HepG2 (cell line): ENCODE data around the gene ZNF629. TPM values are rescaled to one million over a fixed set of nuclear protein-coding genes. Genes with fewer than 3 reads are reported as not detected.

Experiments used
- ATAC-seq: fragments of 200-7000 bp; cut with Tn5 transposase; 3 replicates; pipeline ENCODE4 v1.9.1; 2020; ENCODE audit warnings: mild to moderate bottlenecking, moderate library complexity
- BruUV-seq: library from RNA; stranded (reverse); fragments of 400-500 nt; replicated peaks from 2 replicates; lab custom pipeline; 2021; lab: Mats Ljungman, UMichigan
- CTCF ChIA-PET: fragments of 300-600 bp; formaldehyde crosslinking; extraction: SDS; loops from one replicate; lab custom pipeline; 2021; ENCODE audit warnings: low total read pairs, inconsistent platforms, low intra/inter-chr PET ratio; lab: Yijun Ruan, JAX
- POLR2A ChIA-PET: fragments of 350-600 bp; sonication (Branson Sonifier 250); formaldehyde crosslinking; loops from one replicate; lab custom pipeline; 2020; ENCODE audit warnings: antibody characterized with exemption, inconsistent platforms; lab: Yijun Ruan, JAX
- DNase-seq: peaks from one replicate; pipeline ENCODE4 v3.0.0-alpha.2; 2015; ENCODE audit warnings: low spot score
- FAIRE-seq: peaks from 3 replicates; lab custom pipeline; 2011; peaks lifted over from hg19 to GRCh38; lab: Jason Lieb, UNC
- H2AFZ ChIP-seq: one replicate; pipeline ENCODE4 v1.6.1; 2011; ENCODE audit warnings: low read length, inconsistent platforms
- H3K27ac ChIP-seq: fragments of 300-600 bp; 3 replicates; pipeline ENCODE4 v1.8.0; 2011; ENCODE audit warnings: mixed run types, mild to moderate bottlenecking, mixed read lengths, low read length, inconsistent platforms; ENCODE audit not compliant: insufficient read depth; ENCODE audit errors: extremely low read length
- H3K27me3 ChIP-seq, 2 experiments: fragments of 200-600 bp in 1 of 2; 2 replicates in 1 of 2; 3 replicates in 1 of 2; pipeline versions ENCODE4 v1.6.0 to v1.8.0; 2011; ENCODE audit warnings: low read length in 2 of 2, mild to moderate bottlenecking in 2 of 2, moderate library complexity in 2 of 2, inconsistent platforms in 1 of 2; ENCODE audit not compliant: insufficient read depth in 2 of 2, control insufficient read depth in 1 of 2
- H3K36me3 ChIP-seq, 2 experiments: fragments of 200-600 bp in 1 of 2; replicated peaks in 1 of 2; 2 replicates in 1 of 2; 3 replicates in 1 of 2; pipeline versions ENCODE4 v1.5.1 to v1.8.0; 2011; ENCODE audit warnings: low read length in 2 of 2, inconsistent platforms in 1 of 2; ENCODE audit not compliant: insufficient read depth in 2 of 2, control insufficient read depth in 1 of 2
- H3K4me1 ChIP-seq: 2 replicates; pipeline ENCODE4 v1.5.1; 2012; ENCODE audit warnings: low read length, inconsistent platforms; ENCODE audit not compliant: insufficient read depth
- H3K4me2 ChIP-seq: 2 replicates; pipeline ENCODE4 v1.6.0; 2011; ENCODE audit warnings: low read depth, low read length, inconsistent platforms
- H3K4me3 ChIP-seq, 3 experiments: fragments of 200-600 bp in 1 of 3; sonication (generic), shearing (Covaris generic) in 1 of 3; replicated peaks in 1 of 3; 2 replicates each; pipeline ENCODE4 v1.5.1; 2011 to 2016; ENCODE audit warnings: low read length in 3 of 3, inconsistent platforms in 2 of 3, low read depth in 2 of 3, mild to moderate bottlenecking in 2 of 3, control low read depth in 1 of 3, mixed read lengths in 1 of 3; ENCODE audit not compliant: insufficient read depth in 1 of 3
- H3K79me2 ChIP-seq: one replicate; pipeline ENCODE4 v1.6.1; 2011; ENCODE audit warnings: low read length, inconsistent platforms; ENCODE audit not compliant: insufficient read depth
- H3K9ac ChIP-seq: 2 replicates; pipeline ENCODE4 v1.6.0; 2011; ENCODE audit warnings: mild to moderate bottlenecking, low read depth, low read length, inconsistent platforms; ENCODE audit not compliant: insufficient read depth
- H3K9me3 ChIP-seq: 2 replicates; pipeline ENCODE4 v1.5.1; 2012; ENCODE audit warnings: mild to moderate bottlenecking, low read length
- H4K20me1 ChIP-seq: 2 replicates; pipeline ENCODE4 v1.6.0; 2011; ENCODE audit warnings: inconsistent platforms, mild to moderate bottlenecking, low read length, moderate library complexity; ENCODE audit not compliant: insufficient read depth
- AGO2 ChIP-seq: fragments of 200-400 bp; formaldehyde crosslinking; optimal IDR thresholded peaks from 2 replicates; pipeline ENCODE3; 2017; ENCODE audit warnings: mild to moderate bottlenecking, low read depth, low read length, moderate library complexity
- HDAC1 ChIP-seq: sonication (generic); formaldehyde crosslinking; IDR thresholded peaks from 2 replicates; pipeline ENCODE4 v1.5.1; 2020; ENCODE audit warnings: mild to moderate bottlenecking, missing genetic modification reagents
- POLR2G ChIP-seq: fragments of 200-400 bp; formaldehyde crosslinking; IDR thresholded peaks from 2 replicates; pipeline ENCODE4 v1.6.1; 2018; ENCODE audit warnings: mild to moderate bottlenecking, low read depth, low read length, moderate library complexity
- YY1 ChIP-seq: IDR thresholded peaks from 2 replicates; pipeline ENCODE4 v1.6.1; 2011; ENCODE audit warnings: low read length, low read depth, moderate library complexity, mild to moderate bottlenecking; ENCODE audit not compliant: insufficient read depth, insufficient replicate concordance
- ZNF816 ChIP-seq: sonication (generic); formaldehyde crosslinking; IDR thresholded peaks from 2 replicates; pipeline ENCODE4 v1.8.0; 2022; ENCODE audit warnings: missing genetic modification reagents, mild to moderate bottlenecking, borderline replicate concordance
- WGBS: methylation state at CpG from one replicate; pipeline ENCODE4 v1.1.6; 2017; ENCODE audit warnings: low lambda C conversion rate; 5-methylcytosine and 5-hydroxymethylcytosine counted together
- in situ Hi-C: cut with HindIII; loops from 2 replicates; pipeline ENCODE4 v1.10.0; 2017; ENCODE audit warnings: low pct_unique_long_range_greater_than_20kb; ENCODE audit not compliant: extremely low pct_ligation_motif_present
- intact Hi-C: fragments of 100-400 bp; cut with micrococcal nuclease; formaldehyde crosslinking; loops from one replicate; pipeline ENCODE4 v1.10.0; 2022; ENCODE audit not compliant: unreplicated experiment
- polyA plus RNA-seq, 8 experiments: library from polyadenylated mRNA; depleted of rRNA in 3 of 8; stranded (reverse) in 7 of 8; unstranded in 1 of 8; fragments of >200 nt; fragmentation: Illumina TruSeq in 4 of 8; extraction: Trizol in 4 of 8; gene quantifications; 2 replicates each; pipeline versions ENCODE4 v1.2.1 to v1.2.3, GENCODE V29; 2011 to 2016; ENCODE audit warnings: low read depth in 4 of 8, missing spikeins in 1 of 8, mixed read lengths in 1 of 8; ENCODE audit not compliant: insufficient read depth in 1 of 8
- small RNA-seq, 3 experiments: library from RNA; depleted of rRNA; stranded (forward); fragments of <200 nt; gene quantifications; one replicate each; pipeline ENCODE3, GENCODE V24; 2012; ENCODE audit warnings: low read depth in 2 of 3, low replicate concordance in 1 of 3; ENCODE audit not compliant: insufficient read length in 3 of 3, insufficient read depth in 2 of 3
- total RNA-seq, 5 experiments: library from RNA; depleted of rRNA; stranded (reverse); fragments of >200 nt; fragmentation: Illumina TruSeq; extraction: Trizol; gene quantifications; 2 replicates each; pipeline ENCODE4 v1.2.3, GENCODE V29; 2016; ENCODE audit warnings: low read depth in 1 of 5

Gene ZNF629
- total and polyA plus RNA-seq, 2 of the 13 experiments (the other 11 are each of a cell fraction or from before 2014, with no cell fraction given) = 6.1 to 16.5 TPM

GRCh38 chr16:30731411-30731810 is 55.6 kb downstream of the ZNF629 start (continued):
- TF ChIP-seq ZNF816 = no peak
- TF ChIP-seq YY1 = no peak

GRCh38 chr16:30728899-30729672 is 57.9 kb downstream of the ZNF629 start:
- Histone ChIP-seq H3K27ac (no peak overlapping the region), H3K4me1 (no peaks in the 10 kb centered on the region), H3K27me3 (no peaks in the 10 kb centered on the region), H2AFZ (no peak overlapping the region), H3K9me3 (no peaks in the 10 kb centered on the region), H3K4me3 (no peak overlapping the region), H3K9ac (no peak overlapping the region), H3K36me3 (peaks cover 50 to 75% of the 10 kb centered on the region in 2 experiments), H4K20me1 (no peaks in the 10 kb centered on the region), H3K79me2 (no peaks in the 10 kb centered on the region), H3K4me2 (no peak overlapping the region)
- DNase-seq (no peak), FAIRE-seq (no peak), ATAC-seq (no peak; the same call in 2 of the 3 replicates)
- in situ Hi-C loops (no loop called here), intact Hi-C loops (no loop called here)
- CTCF ChIA-PET = no interaction called here
- 98% methylated on average over 17 of the region's 17 CpGs for WGBS
- no peak for TF ChIP-seq HDAC1 (CRISPR knock-in tag)
- 0 out of 2 replicates have a peak, but pooled peaks have one; percentile 15 for TF ChIP-seq POLR2G
- peak; percentile 75 for TF ChIP-seq AGO2
- BruUV-seq = no TSS peak
- POLR2A ChIA-PET = interaction anchor here (2.9 kb wide), 1 partner anchor 19 kb away, joined by 14 read pairs; the partner anchor contains the start of gene PHKG2

Small RNA genes lying within 50 kb of the gene (small RNA-seq; reads per million reads assigned to genes)
- 0 reads per million in 3 experiments for gene RF00017

Other genes starting within 250 kb of the ZNF629 start
- gene ZNF764, start 228.8 kb downstream of the ZNF629 start, total RNA-seq (2016; rRNA removed; fragmentation: Illumina TruSeq; extraction: Trizol) = 7.3 and 9.1 TPM in 2 replicates
- gene ZNF764, start 228.8 kb downstream of the ZNF629 start, polyA plus RNA-seq (2011; rRNA removed) = 4.1 and 4.8 TPM in 2 replicates
- 5.4 and 5.8 TPM in 2 replicates for gene ZNF688, start 215.5 kb downstream of the ZNF629 start, total RNA-seq (2016; rRNA removed; fragmentation: Illumina TruSeq; extraction: Trizol)
- gene ZNF688, start 215.5 kb downstream of the ZNF629 start, polyA plus RNA-seq (2011; rRNA removed) = 2.4 and 2.9 TPM in 2 replicates
- gene ZNF785, start 201.5 kb downstream of the ZNF629 start, total RNA-seq (2016; rRNA removed; fragmentation: Illumina TruSeq; extraction: Trizol) = not detected in 2 replicates
- 0.01 TPM in 1 of 2 replicates, not detected in the other for gene ZNF785, start 201.5 kb downstream of the ZNF629 start, polyA plus RNA-seq (2011; rRNA removed)
- gene ZNF689, start 176.8 kb downstream of the ZNF629 start, total RNA-seq (2016; rRNA removed; fragmentation: Illumina TruSeq; extraction: Trizol) = 19.5 and 22.7 TPM in 2 replicates
- 9.7 and 11.9 TPM in 2 replicates for gene ZNF689, start 176.8 kb downstream of the ZNF629 start, polyA plus RNA-seq (2011; rRNA removed)
- 9.1 and 11.0 TPM in 2 replicates for gene PRR14, start 136.2 kb downstream of the ZNF629 start, total RNA-seq (2016; rRNA removed; fragmentation: Illumina TruSeq; extraction: Trizol)
- gene PRR14, start 136.2 kb downstream of the ZNF629 start, polyA plus RNA-seq (2011; rRNA removed) = 8.4 and 9.2 TPM in 2 replicates
- gene FBRS, start 128.8 kb downstream of the ZNF629 start, total RNA-seq (2016; rRNA removed; fragmentation: Illumina TruSeq; extraction: Trizol) = 10.1 and 16.2 TPM in 2 replicates
- gene FBRS, start 128.8 kb downstream of the ZNF629 start, polyA plus RNA-seq (2011; rRNA removed) = 13.7 and 14.8 TPM in 2 replicates
- 9.0 and 27.8 TPM in 2 replicates for gene SRCAP, start 88.0 kb downstream of the ZNF629 start, total RNA-seq (2016; rRNA removed; fragmentation: Illumina TruSeq; extraction: Trizol)
- 4.9 TPM in 2 replicates for gene SRCAP, start 88.0 kb downstream of the ZNF629 start, polyA plus RNA-seq (2011; rRNA removed)
- gene PHKG2, start 38.8 kb downstream of the ZNF629 start, total RNA-seq (2016; rRNA removed; fragmentation: Illumina TruSeq; extraction: Trizol) = 33.9 and 37.4 TPM in 2 replicates
- 39.8 and 42.1 TPM in 2 replicates for gene PHKG2, start 38.8 kb downstream of the ZNF629 start, polyA plus RNA-seq (2011; rRNA removed)
- 1.2 and 6.4 TPM in 2 replicates for gene CFAP119, start 25.1 kb downstream of the ZNF629 start, total RNA-seq (2016; rRNA removed; fragmentation: Illumina TruSeq; extraction: Trizol)
- 4.0 and 6.4 TPM in 2 replicates for gene CFAP119, start 25.1 kb downstream of the ZNF629 start, polyA plus RNA-seq (2011; rRNA removed)
- 85.6 and 102 TPM in 2 replicates for gene RNF40, start 24.9 kb downstream of the ZNF629 start, total RNA-seq (2016; rRNA removed; fragmentation: Illumina TruSeq; extraction: Trizol)
- gene RNF40, start 24.9 kb downstream of the ZNF629 start, polyA plus RNA-seq (2011; rRNA removed) = 84.0 and 91.0 TPM in 2 replicates
- 20.6 and 33.8 TPM in 2 replicates for gene BCL7C, start 106.9 kb upstream of the ZNF629 start, total RNA-seq (2016; rRNA removed; fragmentation: Illumina TruSeq; extraction: Trizol)
- gene BCL7C, start 106.9 kb upstream of the ZNF629 start, polyA plus RNA-seq (2011; rRNA removed) = 17.3 and 17.7 TPM in 2 replicates
- gene CTF1, start 109.4 kb upstream of the ZNF629 start, total RNA-seq (2016; rRNA removed; fragmentation: Illumina TruSeq; extraction: Trizol) = 0.11 and 0.13 TPM in 2 replicates
- gene CTF1, start 109.4 kb upstream of the ZNF629 start, polyA plus RNA-seq (2011; rRNA removed) = 1.8 and 2.6 TPM in 2 replicates
- gene FBXL19, start 136.4 kb upstream of the ZNF629 start, total RNA-seq (2016; rRNA removed; fragmentation: Illumina TruSeq; extraction: Trizol) = 7.4 and 13.7 TPM in 2 replicates
- 6.0 and 10.1 TPM in 2 replicates for gene FBXL19, start 136.4 kb upstream of the ZNF629 start, polyA plus RNA-seq (2011; rRNA removed)
- gene ORAI3, start 161.9 kb upstream of the ZNF629 start, total RNA-seq (2016; rRNA removed; fragmentation: Illumina TruSeq; extraction: Trizol) = 6.3 and 11.4 TPM in 2 replicates
- 32.0 and 41.3 TPM in 2 replicates for gene ORAI3, start 161.9 kb upstream of the ZNF629 start, polyA plus RNA-seq (2011; rRNA removed)
- 3.6 and 5.6 TPM in 2 replicates for gene SETD1A, start 170.5 kb upstream of the ZNF629 start, total RNA-seq (2016; rRNA removed; fragmentation: Illumina TruSeq; extraction: Trizol)
- 3.2 and 3.8 TPM in 2 replicates for gene SETD1A, start 170.5 kb upstream of the ZNF629 start, polyA plus RNA-seq (2011; rRNA removed)
- 58.8 and 69.7 TPM in 2 replicates for gene HSD3B7, start 198.0 kb upstream of the ZNF629 start, total RNA-seq (2016; rRNA removed; fragmentation: Illumina TruSeq; extraction: Trizol)
- 32.9 and 40.9 TPM in 2 replicates for gene HSD3B7, start 198.0 kb upstream of the ZNF629 start, polyA plus RNA-seq (2011; rRNA removed)
- 1.7 and 3.0 TPM in 2 replicates for gene STX1B, start 223.4 kb upstream of the ZNF629 start, total RNA-seq (2016; rRNA removed; fragmentation: Illumina TruSeq; extraction: Trizol)
- 1.3 and 2.1 TPM in 2 replicates for gene STX1B, start 223.4 kb upstream of the ZNF629 start, polyA plus RNA-seq (2011; rRNA removed)
- 29.2 and 31.3 TPM in 2 replicates for gene STX4, start 246.4 kb upstream of the ZNF629 start, total RNA-seq (2016; rRNA removed; fragmentation: Illumina TruSeq; extraction: Trizol)
- gene STX4, start 246.4 kb upstream of the ZNF629 start, polyA plus RNA-seq (2011; rRNA removed) = 34.6 and 37.0 TPM in 2 replicates